GM18526 (cell line): Measurements from ENCODE around the gene SLC6A12.

ENCODE experiments used
- POLR2A ChIP-seq: IDR thresholded peaks from 3 replicates; pipeline ENCODE4 v1.6.1; 2011; ENCODE audit not compliant: insufficient read length; ENCODE audit errors: extremely low read depth

Gene SLC6A12

GRCh38 chr12:196436-196835 is 17.5 kb downstream of the SLC6A12 start:
- TF ChIP-seq POLR2A = no peak

GRCh38 chr12:195951-196350 is 18.0 kb downstream of the SLC6A12 start:
- TF ChIP-seq POLR2A = no peak

- TF ChIP-seq POLR2A = no peak
Observed at GRCh38 chr12:195156-195555, 18.8 kb downstream of the SLC6A12 start.

- no peak for TF ChIP-seq POLR2A
Observed at GRCh38 chr12:194276-194675, 19.7 kb downstream of the SLC6A12 start.

- TF ChIP-seq POLR2A = no peak
Observed at GRCh38 chr12:193261-193660, 20.7 kb downstream of the SLC6A12 start.

DNA sequence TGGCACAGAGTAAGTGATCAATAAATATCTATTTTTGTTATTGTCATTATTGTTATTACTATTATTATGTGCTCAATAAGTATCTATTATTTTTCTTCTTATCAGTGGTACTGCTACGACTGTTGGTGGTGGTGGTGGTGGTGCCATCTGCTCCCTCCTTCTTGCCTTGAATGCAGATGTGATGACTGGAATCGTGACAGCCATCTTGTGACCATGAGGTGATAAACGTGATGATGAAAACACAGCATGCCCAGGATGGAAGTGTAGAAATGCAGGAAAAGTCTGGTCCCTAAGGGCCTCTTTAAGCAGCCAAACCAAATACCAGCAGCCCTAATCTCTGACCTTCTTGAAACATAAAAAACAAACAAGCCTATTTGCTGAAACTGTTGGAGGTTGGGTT is 22.4 kb downstream of the SLC6A12 start:
- TF ChIP-seq POLR2A = no peak

DNA sequence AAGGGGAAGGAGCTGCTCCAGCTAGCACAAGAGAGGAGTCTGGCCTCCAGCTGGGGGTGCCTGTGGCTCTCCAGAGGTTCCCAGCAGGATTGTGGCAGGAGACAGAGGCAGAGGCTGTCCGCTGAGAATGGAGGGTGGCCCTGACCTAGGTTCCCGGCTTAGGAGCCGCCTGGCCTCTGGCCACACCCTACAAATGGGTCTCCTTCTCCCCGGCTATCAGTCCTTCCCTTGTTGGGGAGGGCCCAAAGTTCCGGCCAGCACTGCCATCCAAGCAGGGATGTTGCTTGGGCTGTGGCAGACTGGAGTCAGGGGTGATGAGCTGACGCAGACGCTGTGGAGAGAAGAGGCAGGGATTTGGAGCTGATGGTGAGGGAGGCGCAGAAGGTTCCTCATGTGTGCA is 23.1 kb downstream of the SLC6A12 start:
- TF ChIP-seq POLR2A = no peak

DNA sequence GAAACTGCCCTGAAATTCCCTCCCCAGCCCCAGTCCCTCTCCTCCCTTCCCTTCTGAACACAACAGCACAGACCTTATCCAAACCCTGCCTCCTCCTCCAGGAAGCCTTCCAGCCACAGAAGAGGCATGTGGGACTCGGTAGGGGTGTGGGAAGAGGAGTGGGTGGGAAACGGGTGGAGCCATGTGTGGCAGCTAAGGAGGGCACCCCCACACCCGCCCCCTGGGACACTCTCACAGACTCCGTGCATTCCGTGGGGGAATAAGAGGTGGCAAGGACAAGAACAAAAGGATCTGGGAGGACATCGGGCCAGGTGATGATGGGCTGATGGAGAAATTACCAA is 24.4 kb downstream of the SLC6A12 start:
- no peak for TF ChIP-seq POLR2A

GRCh38 chr12:188910-189621 is 24.9 kb downstream of the SLC6A12 start:
- TF ChIP-seq POLR2A = no peak

DNA sequence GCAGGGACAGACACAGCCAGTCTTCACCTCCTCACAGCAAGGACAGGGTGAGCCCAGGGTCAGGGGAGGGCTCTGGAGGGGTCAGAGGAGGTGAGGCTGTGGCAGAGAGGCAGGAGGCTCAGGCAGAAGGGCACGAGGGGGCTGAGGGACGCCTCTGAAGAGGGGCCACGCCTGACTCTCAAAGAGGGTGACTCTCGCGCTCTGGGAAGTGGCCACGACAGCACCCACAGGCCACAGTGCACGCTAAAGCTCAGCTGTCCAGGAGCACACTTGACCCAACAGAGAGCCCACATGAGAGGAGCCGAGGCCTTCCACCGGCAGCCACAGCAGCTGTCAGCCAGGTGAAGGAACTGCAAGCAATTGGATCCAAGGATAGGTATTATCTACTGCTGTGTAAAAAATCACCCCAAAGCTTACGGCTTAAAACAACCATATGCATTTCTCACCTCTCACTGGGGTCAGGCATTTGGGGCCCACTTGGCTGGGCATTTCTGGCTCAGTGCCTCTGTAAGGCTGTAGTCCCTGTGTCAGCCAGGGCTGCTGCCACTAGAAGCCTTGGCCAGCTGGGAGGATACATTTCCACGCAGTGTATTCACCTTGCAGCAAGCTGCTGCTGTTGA is 27.8 kb downstream of the SLC6A12 start:
- TF ChIP-seq POLR2A = no peak

- no peak for TF ChIP-seq POLR2A
Observed at GRCh38 chr12:185576-185955, 28.4 kb downstream of the SLC6A12 start.

DNA sequence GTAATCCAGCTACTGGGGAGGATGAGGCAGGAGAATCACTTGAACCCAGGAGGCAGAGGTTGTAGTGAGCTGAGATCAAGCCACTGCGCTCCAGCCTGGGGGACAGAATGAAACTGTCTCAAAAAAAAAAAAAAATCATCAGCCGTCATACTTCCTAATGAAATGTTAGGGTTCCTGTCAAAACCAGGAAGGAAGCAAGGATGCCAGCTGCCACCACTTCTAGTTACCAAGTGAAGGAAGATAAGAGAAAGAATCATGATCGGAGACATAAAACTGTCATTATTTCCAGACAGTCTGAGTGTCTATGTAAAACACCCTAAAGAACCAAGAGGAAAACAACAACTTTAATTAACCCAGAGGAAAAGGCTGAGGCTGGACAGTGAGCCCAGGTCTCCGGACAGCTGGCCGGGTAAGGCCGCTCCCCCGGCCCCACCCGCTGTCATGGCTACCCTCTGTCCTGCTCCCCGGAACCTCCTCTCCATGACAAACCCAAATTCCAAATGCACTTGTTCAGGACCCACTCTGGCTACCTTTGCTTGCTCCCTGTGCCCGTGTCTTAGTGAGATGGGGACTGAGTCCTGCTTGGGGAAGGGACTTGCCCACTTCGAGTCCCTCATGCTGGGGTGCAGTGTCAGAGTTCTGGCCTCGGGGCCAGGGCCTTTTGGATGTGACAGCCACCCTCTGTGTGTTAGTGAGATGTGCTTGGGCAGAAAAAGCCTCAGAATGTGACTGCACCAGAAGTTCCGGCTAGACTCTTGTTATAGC is 29.0 kb downstream of the SLC6A12 start:
- TF ChIP-seq POLR2A = no peak

DNA sequence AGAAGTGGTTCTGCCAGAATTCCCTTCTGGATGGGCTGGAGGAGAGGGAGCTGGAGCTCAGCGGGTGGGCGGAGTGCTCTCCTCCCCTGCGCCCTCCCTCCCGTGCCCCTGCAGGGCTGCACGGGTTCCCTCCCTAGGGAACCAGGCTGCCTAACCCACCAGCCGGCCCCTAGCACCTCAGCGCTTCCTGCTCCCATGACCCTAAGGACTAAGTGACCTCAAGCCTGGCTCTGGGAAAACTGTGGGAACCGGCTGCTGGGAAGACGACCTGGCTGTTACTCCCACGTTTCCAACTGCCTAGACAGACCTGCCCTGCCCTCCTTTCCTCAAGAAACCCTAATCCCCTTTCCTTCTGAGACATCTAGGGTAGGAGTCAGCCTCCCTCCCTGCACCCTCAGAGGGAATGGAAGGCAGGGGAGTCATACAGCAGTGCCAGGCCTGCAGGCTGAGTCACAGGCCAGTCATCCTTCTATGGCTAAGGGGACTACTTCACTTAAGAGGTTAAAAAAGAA is 31.5 kb downstream of the SLC6A12 start:
- no peak for TF ChIP-seq POLR2A

DNA sequence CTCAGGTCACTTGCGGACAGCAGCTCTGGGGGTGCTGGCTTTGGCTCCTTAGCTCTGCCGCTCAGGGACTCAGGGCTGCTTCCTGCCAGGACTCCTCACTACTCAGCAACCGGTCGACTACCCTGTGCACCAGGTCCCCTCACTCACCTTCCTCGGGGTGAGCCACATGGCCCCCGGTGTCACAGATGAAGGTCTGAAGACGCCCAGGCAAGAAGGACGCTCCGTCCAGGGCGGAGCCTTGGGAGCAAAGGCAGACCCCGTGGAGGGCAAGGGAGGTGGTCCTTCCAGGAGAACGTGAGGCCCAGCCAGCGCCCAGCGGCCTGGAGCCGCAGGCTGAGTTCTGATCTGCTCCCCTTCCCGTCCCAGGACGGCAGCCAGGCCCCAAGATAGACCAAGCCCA is 32.0 kb downstream of the SLC6A12 start:
- TF ChIP-seq POLR2A = no peak

DNA sequence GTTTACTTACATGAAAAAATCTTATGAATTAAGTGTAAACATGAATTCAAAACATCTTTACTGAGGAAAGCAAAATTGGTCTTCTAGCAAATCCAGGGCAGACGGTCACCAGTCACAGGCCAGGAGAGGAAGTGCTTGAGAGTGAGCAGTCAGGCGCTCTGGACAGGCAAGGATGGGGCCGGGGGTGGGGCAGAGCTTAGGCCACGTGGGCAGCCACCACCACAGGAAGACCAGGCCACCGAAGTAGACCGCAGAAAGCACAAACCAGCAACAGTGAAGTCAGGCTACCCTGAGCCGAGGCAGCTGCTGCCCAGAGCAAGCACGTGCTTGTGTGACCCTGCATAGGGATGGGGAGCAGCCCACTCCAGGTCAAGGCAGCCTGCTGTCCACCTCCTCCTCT is 33.5 kb downstream of the SLC6A12 start:
- no peak for TF ChIP-seq POLR2A

GRCh38 chr12:179885-180284 is 34.1 kb downstream of the SLC6A12 start:
- TF ChIP-seq POLR2A = no peak
